ENCODE results near the gene DCT. TPM values are rescaled to one million over a fixed set of nuclear protein-coding genes. Genes with fewer than 3 reads are reported as not detected.

Gene DCT
- total RNA-seq, 2 donors from 2014 or later, result not detected

DNA sequence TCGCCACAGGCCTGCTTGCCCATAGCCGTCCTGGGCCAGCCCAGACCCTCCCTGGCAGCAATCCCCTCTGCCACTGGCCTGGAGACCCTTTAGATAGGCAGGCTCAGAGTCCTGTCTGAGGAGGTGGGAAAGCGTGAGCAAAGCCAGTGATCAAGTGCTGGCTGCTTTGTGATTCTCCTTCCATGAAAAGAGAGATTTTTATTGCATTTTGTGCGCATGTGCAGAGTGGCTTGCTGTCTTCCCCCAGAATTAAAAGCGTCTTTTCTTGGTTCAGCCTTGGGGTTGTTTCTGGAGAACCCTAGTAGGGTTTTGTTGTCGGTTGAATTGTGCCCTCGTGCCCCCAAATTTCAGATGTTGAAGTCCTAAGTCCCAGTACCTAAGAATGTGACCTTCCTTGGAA, 44.9 kb upstream of the DCT start:
- no peaks in the 10 kb centered on the region for H3K36me3 Mint-ChIP-seq (ENCODE audit: low read depth)
- WGBS, 2 experiments (ENCODE audit: insufficient coverage in 1 of 2, insufficient read length in 1 of 2), result 76% methylated on average over 5 to 7 of the region's 7 CpGs
- no peak for TF ChIP-seq CTCF (conservative IDR thresholded peaks at IDR 0.05)
- no peak overlapping the region for H3K27ac ChIP-seq (ENCODE audit: low read depth, low read length)
- H3K9ac ChIP-seq (ENCODE audit: extremely low read depth, low read length, poor library complexity, severe bottlenecking), result no peak overlapping the region
- H3K4me1 Mint-ChIP-seq, result no peaks in the 10 kb centered on the region
- no peak overlapping the region for H3K4me3 ChIP-seq (ENCODE audit: low read length)
- no peaks in the 10 kb centered on the region for H3K4me1 ChIP-seq (ENCODE audit: control insufficient read depth, insufficient read depth, low read length)
- H3K27ac Mint-ChIP-seq, result no peak overlapping the region
- H3K36me3 ChIP-seq (ENCODE audit: control insufficient read depth, insufficient read depth, low read length), result no peaks in the 10 kb centered on the region
- H3K9me3 ChIP-seq (ENCODE audit: control insufficient read depth, low read length), result no peaks in the 10 kb centered on the region
- no peak for DNase-seq
- no peaks in the 10 kb centered on the region for H3K27me3 ChIP-seq (ENCODE audit: control insufficient read depth, insufficient read depth, low read length, poor library complexity, severe bottlenecking)
- H3K9me3 Mint-ChIP-seq, result peaks cover 3% of the 10 kb centered on the region
- H3K27me3 Mint-ChIP-seq (ENCODE audit: insufficient read depth), result peaks cover 7% of the 10 kb centered on the region
- H3K4me3 Mint-ChIP-seq, result no peak overlapping the region

- Histone ChIP-seq H3K4me1 (ENCODE audit: control insufficient read depth, insufficient read depth, low read length) (no peaks in the 10 kb centered on the region), H3K9ac (ENCODE audit: extremely low read depth, low read length, poor library complexity, severe bottlenecking) (no peak overlapping the region), H3K36me3 (ENCODE audit: control insufficient read depth, insufficient read depth, low read length) (no peaks in the 10 kb centered on the region), H3K27me3 (ENCODE audit: control insufficient read depth, insufficient read depth, low read length, poor library complexity, severe bottlenecking) (no peaks in the 10 kb centered on the region), H3K9me3 (ENCODE audit: control insufficient read depth, low read length) (no peaks in the 10 kb centered on the region), H3K27ac (ENCODE audit: low read depth, low read length) (no peak overlapping the region), H3K4me3 (ENCODE audit: low read length) (no peak overlapping the region)
- H3K4me1 Mint-ChIP-seq, result no peaks in the 10 kb centered on the region
- no peak overlapping the region for H3K27ac Mint-ChIP-seq
- no peaks in the 10 kb centered on the region for H3K36me3 Mint-ChIP-seq (ENCODE audit: low read depth)
- H3K27me3 Mint-ChIP-seq (ENCODE audit: insufficient read depth), result peaks cover 2% of the 10 kb centered on the region
- DNase-seq, result no peak
- no peak for TF ChIP-seq CTCF (conservative IDR thresholded peaks at IDR 0.05)
- H3K9me3 Mint-ChIP-seq, result no peaks in the 10 kb centered on the region
- H3K4me3 Mint-ChIP-seq, result no peak overlapping the region
These were observed 40.5 kb upstream of the DCT start for GRCh38 chr13:94520001-94520400.

GRCh38 chr13:94516456-94516855, 37.0 kb upstream of the DCT start:
- Histone ChIP-seq H3K4me1 (ENCODE audit: control insufficient read depth, insufficient read depth, low read length) (peaks cover 4% of the 10 kb centered on the region), H3K4me3 (ENCODE audit: low read length) (no peak overlapping the region), H3K36me3 (ENCODE audit: control insufficient read depth, insufficient read depth, low read length) (no peaks in the 10 kb centered on the region), H3K27ac (ENCODE audit: low read depth, low read length) (no peak overlapping the region), H3K9ac (ENCODE audit: extremely low read depth, low read length, poor library complexity, severe bottlenecking) (no peak overlapping the region), H3K27me3 (ENCODE audit: control insufficient read depth, insufficient read depth, low read length, poor library complexity, severe bottlenecking) (no peaks in the 10 kb centered on the region), H3K9me3 (ENCODE audit: control insufficient read depth, low read length) (no peaks in the 10 kb centered on the region)
- H3K36me3 Mint-ChIP-seq (ENCODE audit: low read depth), result no peaks in the 10 kb centered on the region
- peaks cover 4% of the 10 kb centered on the region for H3K4me1 Mint-ChIP-seq
- H3K27me3 Mint-ChIP-seq (ENCODE audit: insufficient read depth), result peaks cover 6% of the 10 kb centered on the region
- no peak for TF ChIP-seq CTCF (conservative IDR thresholded peaks at IDR 0.05)
- 88% methylated on average over 1 of the region's 1 CpG; no CpG with 5 or more reads in 1 of the 2 experiments for WGBS, 2 experiments (ENCODE audit: insufficient coverage in 1 of 2, insufficient read length in 1 of 2)
- no peak for DNase-seq
- no peak overlapping the region for H3K27ac Mint-ChIP-seq
- no peak overlapping the region for H3K4me3 Mint-ChIP-seq
- H3K9me3 Mint-ChIP-seq, result no peaks in the 10 kb centered on the region
